NT2/D1 (cell line): Measurements from ENCODE around the gene EIF4EBP3.

ENCODE experiments used
- SUZ12 ChIP-seq: IDR thresholded peaks from 2 replicates; pipeline ENCODE4 v1.6.1; 2011; ENCODE audit not compliant: insufficient read length, insufficient read depth; ENCODE audit errors: extremely low read depth
- YY1 ChIP-seq: IDR thresholded peaks from 2 replicates; pipeline ENCODE4 v1.6.1; 2011; ENCODE audit not compliant: insufficient read length, insufficient read depth
- ZNF274 ChIP-seq: IDR thresholded peaks from 2 replicates; pipeline ENCODE4 v1.6.1; 2011; ENCODE audit warnings: mild to moderate bottlenecking, low read depth, low read length

GRCh38 chr5:140497897-140498296 is 49.6 kb upstream of the EIF4EBP3 start:
- no peak for TF ChIP-seq YY1
- TF ChIP-seq ZNF274 = no peak
- TF ChIP-seq SUZ12 = no peak
